GM12878 (cell line): Measurements from ENCODE around the gene EYS. TPM values are rescaled to one million over a fixed set of nuclear protein-coding genes. Genes with fewer than 3 reads are reported as not detected.

ENCODE experiments used
- ATAC-seq: fragments of 200-7000 bp; cut with Tn5 transposase; 3 replicates; pipeline ENCODE4 v1.9.1; 2020; ENCODE audit warnings: mild to moderate bottlenecking, moderate library complexity
- BruUV-seq: library from RNA; stranded (reverse); fragments of 400-500 nt; replicated peaks from 2 replicates; lab custom pipeline; 2021; lab: Mats Ljungman, UMichigan
- CTCF ChIA-PET: fragments of 300-600 bp; sonication (Branson Sonifier 250); formaldehyde crosslinking; extraction: SDS; loops from one replicate; lab custom pipeline; 2021; ENCODE audit warnings: inconsistent platforms; lab: Yijun Ruan, JAX
- POLR2A ChIA-PET: fragments of 350-600 bp; formaldehyde crosslinking; extraction: SDS; loops from one replicate; lab custom pipeline; 2021; ENCODE audit warnings: inconsistent platforms; lab: Charles Lee
- RAD21 ChIA-PET: fragments of 300-600 bp; sonication (Branson Sonifier 250); formaldehyde crosslinking; loops from one replicate; lab custom pipeline; 2023; ENCODE audit warnings: antibody characterized with exemption; ENCODE audit not compliant: unreplicated experiment; lab: Charles Lee
- SMC1A ChIA-PET: fragments of 300-600 bp; sonication (Branson Sonifier 250); formaldehyde crosslinking; loops from one replicate; lab custom pipeline; 2023; ENCODE audit not compliant: unreplicated experiment, uncharacterized antibody; lab: Charles Lee
- DNase-seq: peaks from one replicate; pipeline ENCODE4 v3.0.0-alpha.2; 2011; ENCODE audit warnings: low read depth, low spot score
- FAIRE-seq: peaks from 3 replicates; lab custom pipeline; 2011; peaks lifted over from hg19 to GRCh38; lab: Jason Lieb, UNC
- H2AFZ ChIP-seq: 2 replicates; pipeline ENCODE4 v1.6.0; 2011; ENCODE audit warnings: low read depth, low read length, control low read depth; ENCODE audit not compliant: control insufficient read depth
- H3K27ac ChIP-seq: 2 replicates; pipeline ENCODE4 v1.5.1; 2011; ENCODE audit warnings: control low read depth; ENCODE audit not compliant: control insufficient read depth, insufficient read depth
- H3K27me3 ChIP-seq, 2 experiments: replicated peaks in 1 of 2; 2 replicates each; pipeline versions ENCODE4 v1.6.0 to v1.6.1; 2011; ENCODE audit warnings: low read length in 1 of 2; ENCODE audit not compliant: control insufficient read depth in 2 of 2, insufficient read depth in 2 of 2
- H3K36me3 ChIP-seq, 2 experiments: 2 replicates each; pipeline ENCODE4 v1.5.1; 2011; ENCODE audit warnings: low read length in 1 of 2; ENCODE audit not compliant: control insufficient read depth in 2 of 2, insufficient read depth in 2 of 2
- H3K4me1 ChIP-seq: 2 replicates; pipeline ENCODE4 v1.6.1; 2011; ENCODE audit warnings: mild to moderate bottlenecking, low read length, moderate library complexity, mixed read lengths; ENCODE audit not compliant: control insufficient read depth, insufficient read depth
- H3K4me2 ChIP-seq: 2 replicates; pipeline ENCODE4 v1.6.0; 2011; ENCODE audit warnings: control low read depth; ENCODE audit not compliant: control insufficient read depth, insufficient read depth
- H3K4me3 ChIP-seq: fragments of 200-600 bp; sonication (generic); 2 replicates; pipeline ENCODE4 v1.5.1; 2016
- H3K79me2 ChIP-seq: 2 replicates; pipeline ENCODE4 v1.6.0; 2011; ENCODE audit warnings: low read length; ENCODE audit not compliant: control insufficient read depth, insufficient read depth
- H3K9ac ChIP-seq: 2 replicates; pipeline ENCODE4 v1.8.0; 2011; ENCODE audit warnings: low read length, control low read depth, mixed read lengths; ENCODE audit not compliant: control insufficient read depth, insufficient read depth
- H3K9me3 ChIP-seq: replicated peaks from 3 replicates; pipeline ENCODE4 v1.5.1; 2011; ENCODE audit warnings: mild to moderate bottlenecking, low read length; ENCODE audit not compliant: control insufficient read depth, insufficient read depth
- H4K20me1 ChIP-seq: 2 replicates; pipeline ENCODE4 v1.6.0; 2011; ENCODE audit not compliant: control insufficient read depth, insufficient read depth
- BACH1 ChIP-seq: fragments of 450-650 bp; IDR thresholded peaks from 2 replicates; pipeline ENCODE4 v1.6.1; 2017; ENCODE audit warnings: mild to moderate bottlenecking, borderline replicate concordance
- EGR1 ChIP-seq, 2 experiments: IDR thresholded peaks; 1 replicate in 1 of 2; 2 replicates in 1 of 2; pipeline ENCODE4 v1.6.1; 2011 to 2012; ENCODE audit warnings: low read depth in 2 of 2, low read length in 2 of 2, borderline replicate concordance in 1 of 2, mild to moderate bottlenecking in 1 of 2, moderate library complexity in 1 of 2
- HCFC1 ChIP-seq: fragments of 150-350 bp; IDR thresholded peaks from 2 replicates; pipeline ENCODE4 v1.6.1; 2014; ENCODE audit warnings: low read length
- NFYB ChIP-seq: IDR thresholded peaks from 2 replicates; pipeline ENCODE4 v1.6.1; 2011; ENCODE audit warnings: low read depth, mild to moderate bottlenecking, low read length, improper control_type of control experiment, moderate library complexity; ENCODE audit not compliant: insufficient read depth
- PML ChIP-seq: IDR thresholded peaks from 2 replicates; pipeline ENCODE4 v1.6.1; 2012; ENCODE audit warnings: low read length, inconsistent platforms
- POU2F2 ChIP-seq: IDR thresholded peaks from 3 replicates; pipeline ENCODE4 v1.6.1; 2011; ENCODE audit warnings: low read depth, mild to moderate bottlenecking, low read length, borderline replicate concordance
- RBBP5 ChIP-seq: fragments of 200-600 bp; sonication (generic); conservative IDR thresholded peaks from 2 replicates; pipeline ENCODE4 v1.6.1; 2016
- RELA ChIP-seq: fragments of 450-650 bp; IDR thresholded peaks from 2 replicates; pipeline ENCODE4 v1.8.0; 2014; ENCODE audit warnings: borderline replicate concordance; ENCODE audit not compliant: partially characterized antibody
- SIX5 ChIP-seq: IDR thresholded peaks from 2 replicates; pipeline ENCODE4 v1.6.1; 2011; ENCODE audit warnings: mild to moderate bottlenecking, low read depth, low read length, moderate library complexity; ENCODE audit not compliant: severe bottlenecking
- SRF ChIP-seq, 2 experiments: IDR thresholded peaks; 2 replicates each; pipeline ENCODE4 v1.6.1; 2011; ENCODE audit warnings: low read depth in 2 of 2, low read length in 2 of 2, mild to moderate bottlenecking in 1 of 2, moderate library complexity in 1 of 2
- ZBED1 ChIP-seq: IDR thresholded peaks from 2 replicates; pipeline ENCODE4 v1.6.1; 2016; ENCODE audit warnings: borderline replicate concordance
- ZNF207 ChIP-seq: fragments of 450-650 bp; IDR thresholded peaks from 2 replicates; pipeline ENCODE4 v1.6.1; 2014; ENCODE audit warnings: antibody characterized with exemption, mild to moderate bottlenecking, borderline replicate concordance
- ZNF24 ChIP-seq: fragments of 450-650 bp; IDR thresholded peaks from 2 replicates; pipeline ENCODE4 v1.6.1; 2017; ENCODE audit warnings: antibody characterized with exemption, mild to moderate bottlenecking
- WGBS: methylation state at CpG from one replicate; pipeline ENCODE4 v1.1.6; 2016; ENCODE audit warnings: low lambda C conversion rate; ENCODE audit not compliant: insufficient replicate concordance, insufficient coverage; ENCODE audit errors: missing lambda C conversion rate; 5-methylcytosine and 5-hydroxymethylcytosine counted together
- in situ Hi-C: fragments of 300-500 bp; cut with MboI; formaldehyde crosslinking; loops from 9 replicates; pipeline ENCODE4 v1.14.3; 2018; ENCODE audit warnings: mixed read lengths
- intact Hi-C: fragments of 100-400 bp; cut with micrococcal nuclease; formaldehyde crosslinking; loops from one replicate; pipeline ENCODE4 v1.14.2; 2022; ENCODE audit not compliant: unreplicated experiment
- polyA plus RNA-seq, 11 experiments: library from polyadenylated mRNA; depleted of rRNA in 4 of 11; unstranded in 6 of 11; stranded (reverse) in 5 of 11; fragments of >200 nt; fragmentation: Nextera tagmentation in 4 of 11; fragmentation: Illumina TruSeq in 1 of 11; extraction: Ambion mirVana in 4 of 11; extraction: Trizol in 1 of 11; gene quantifications; 1 replicate in 1 of 11; 2 replicates in 10 of 11; pipeline versions ENCODE4 v1.2.1 to v1.2.3, GENCODE V29; 2011 to 2016; ENCODE audit warnings: inconsistent platforms in 2 of 11, missing spikeins in 2 of 11, low read depth in 1 of 11
- total RNA-seq, 4 experiments: library from RNA; depleted of rRNA in 3 of 4; stranded (reverse); fragments of >200 nt in 3 of 4; fragmentation: Illumina TruSeq in 1 of 4; extraction: Trizol in 1 of 4; gene quantifications; 2 replicates each; pipeline versions ENCODE4 v1.2.1 to v1.2.3, GENCODE V29; 2013 to 2021
- TF ChIP-seq, protein P1 (sequence below): IDR thresholded peaks from 2 replicates; pipeline ENCODE4 v1.6.1; 2012; ENCODE audit warnings: low read depth, low read length, improper control_type of control experiment

Gene EYS
- total and polyA plus RNA-seq, 10 of the 15 experiments (the other 5 are each of a cell fraction or from before 2014, with no cell fraction given) = under 0.01 to 0.14 (median 0.02) TPM; not detected in 1

GRCh38 chr6:63813566-63814120 lies 1893.4 kb downstream of the EYS start (continued):
- TF ChIP-seq PML = no peak

DNA sequence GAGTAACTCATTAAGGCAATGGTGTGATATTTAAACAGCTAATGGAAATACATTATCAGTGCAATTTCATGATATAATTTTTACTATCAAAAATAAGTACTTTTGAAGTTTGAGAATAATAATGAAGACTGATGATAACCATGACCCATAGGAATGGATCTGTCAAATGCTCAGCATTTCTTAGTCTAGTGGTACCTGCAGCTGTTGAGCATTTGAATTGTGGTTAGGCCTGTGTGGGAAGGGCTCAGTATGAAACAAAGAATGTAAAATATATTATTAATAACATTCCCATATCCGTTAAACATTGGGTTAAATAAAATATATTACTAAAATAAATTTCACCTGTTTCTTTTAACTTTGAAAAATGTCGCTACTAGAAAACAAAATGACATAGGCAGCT lies 1898.5 kb downstream of the EYS start:
- in situ Hi-C loops = loop anchor here (10.0 kb wide), 1 partner anchor 744 kb away; no protein-coding TSS in a partner anchor

DNA sequence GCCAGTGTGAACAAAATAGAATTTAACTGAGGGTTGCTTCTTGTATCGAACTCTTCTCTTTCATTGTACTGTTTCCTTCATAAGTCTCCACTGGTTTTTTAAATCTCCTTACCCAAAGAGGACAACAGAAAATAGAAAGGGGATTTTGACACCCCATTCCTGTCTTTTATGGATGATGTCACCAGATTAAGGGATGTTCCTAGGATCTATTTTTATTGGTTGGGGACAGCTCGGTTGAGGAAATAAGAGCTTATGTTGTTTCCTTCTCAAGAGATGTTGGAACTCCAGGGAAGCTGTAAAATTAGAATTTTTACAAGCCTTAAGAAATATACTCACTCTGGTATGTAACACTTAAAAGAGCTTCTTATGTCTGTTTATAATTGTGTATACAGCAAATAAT lies 1900.0 kb downstream of the EYS start:
- H3K36me3 ChIP-seq = no peaks in the 10 kb centered on the region
- in situ Hi-C loops = loop anchor here (10.0 kb wide), 1 partner anchor 742 kb away; no protein-coding TSS in a partner anchor
- BruUV-seq = no TSS peak
- H3K4me1 ChIP-seq = no peaks in the 10 kb centered on the region
- no peak overlapping the region for H3K9ac ChIP-seq
- RAD21 ChIA-PET = interaction anchor here (1.8 to 2.4 kb wide), 2 partner anchors 42 to 454 kb away, joined by 6 to 11 read pairs; no protein-coding TSS in a partner anchor
- H3K9me3 ChIP-seq = no peaks in the 10 kb centered on the region
- H2AFZ ChIP-seq = no peak overlapping the region
- H3K27ac ChIP-seq = no peak overlapping the region
- WGBS = 47% methylated on average over 2 of the region's 2 CpGs
- no peaks in the 10 kb centered on the region for H3K79me2 ChIP-seq
- no peak overlapping the region for H3K4me2 ChIP-seq
- no peak for DNase-seq
- intact Hi-C loops = no loop called here
- no peaks in the 10 kb centered on the region for H4K20me1 ChIP-seq
- CTCF ChIA-PET = interaction anchor here (1.0 to 2.2 kb wide), 6 partner anchors 8 to 457 kb away, joined by 3 to 10 read pairs (median 5); no protein-coding TSS in a partner anchor
- no peak for ATAC-seq
- SMC1A ChIA-PET = interaction anchor here (0.9 to 1.9 kb wide), 3 partner anchors 35 to 455 kb away, joined by 3 to 9 read pairs (median 3); no protein-coding TSS in a partner anchor
- FAIRE-seq = no peak
- no peak overlapping the region for H3K4me3 ChIP-seq
- POLR2A ChIA-PET = no interaction called here
- H3K27me3 ChIP-seq = no peaks in the 10 kb centered on the region
- TF ChIP-seq RBBP5 = no peak
- no peak for TF ChIP-seq HCFC1
- no peak for TF ChIP-seq BACH1
- TF ChIP-seq ZNF24 = no peak
- no peak for TF ChIP-seq SRF (IDR thresholded peaks at IDR 0.05; ENCODE audit: low read depth in 2 of 2, low read length in 2 of 2)
- no peak for TF ChIP-seq ZNF207
- no peak for TF ChIP-seq RELA
- no peak for TF ChIP-seq EGR1 (IDR thresholded peaks at IDR 0.05; ENCODE audit: borderline replicate concordance in 1 of 2, low read depth in 2 of 2, low read length in 2 of 2)
- TF ChIP-seq, protein P1, sequence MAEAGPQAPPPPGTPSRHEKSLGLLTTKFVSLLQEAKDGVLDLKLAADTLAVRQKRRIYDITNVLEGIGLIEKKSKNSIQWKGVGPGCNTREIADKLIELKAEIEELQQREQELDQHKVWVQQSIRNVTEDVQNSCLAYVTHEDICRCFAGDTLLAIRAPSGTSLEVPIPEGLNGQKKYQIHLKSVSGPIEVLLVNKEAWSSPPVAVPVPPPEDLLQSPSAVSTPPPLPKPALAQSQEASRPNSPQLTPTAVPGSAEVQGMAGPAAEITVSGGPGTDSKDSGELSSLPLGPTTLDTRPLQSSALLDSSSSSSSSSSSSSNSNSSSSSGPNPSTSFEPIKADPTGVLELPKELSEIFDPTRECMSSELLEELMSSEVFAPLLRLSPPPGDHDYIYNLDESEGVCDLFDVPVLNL = no peak
- no peak for TF ChIP-seq ZBED1

More for the DNA sequence above, 1898.5 kb downstream of the EYS start:
- intact Hi-C loops = no loop called here
- Histone ChIP-seq H3K27me3 (0 out of 4 replicates have a peak, but pooled peaks cover 0 to under 1% of the 10 kb centered on the region in 2 experiments), H3K79me2 (no peaks in the 10 kb centered on the region), H3K36me3 (no peaks in the 10 kb centered on the region), H3K4me1 (no peaks in the 10 kb centered on the region), H2AFZ (no peak overlapping the region), H4K20me1 (no peaks in the 10 kb centered on the region), H3K4me2 (no peak overlapping the region), H3K9ac (no peak overlapping the region), H3K4me3 (no peak overlapping the region), H3K27ac (no peak overlapping the region), H3K9me3 (no peaks in the 10 kb centered on the region)
- 20% methylated on average over 2 of the region's 2 CpGs for WGBS
- ChIA-PET POLR2A (no interaction called here), CTCF (interaction anchor here (0.9 kb wide), 1 partner anchor 456 kb away, joined by 3 read pairs; no protein-coding TSS in a partner anchor), SMC1A (interaction anchor here (1.3 to 1.4 kb wide), 3 partner anchors 9 to 456 kb away, joined by 3 to 4 read pairs (median 3); no protein-coding TSS in a partner anchor), RAD21 (interaction anchor here (1.0 kb wide), 1 partner anchor 501 kb away, joined by 3 read pairs; no protein-coding TSS in a partner anchor)
- no peak for DNase-seq
- no peak for FAIRE-seq
- no TSS peak for BruUV-seq
- TF ChIP-seq RBBP5 (no peak), SIX5 (no peak), POU2F2 (no peak), NFYB (no peak)
- no peak for ATAC-seq
